A549 treated with AZD9567 at 1 μM for 4 hours (cell line): ENCODE measurements around the gene APOBEC3F. TPM values are rescaled to one million over a fixed set of nuclear protein-coding genes. Genes with fewer than 3 reads are reported as not detected.

ENCODE experiments used
- total RNA-seq: library from RNA; stranded (reverse); fragments of 200-300 nt; extraction: Qiagen RNA extraction; gene quantifications from 5 replicates; pipeline ENCODE4 v1.2.3, GENCODE V29; 2022; ENCODE audit not compliant: insufficient read depth

The APOBEC3F gene
- total RNA-seq: 1.5 to 2.5 TPM (median 2.1 TPM) in 4 of 5 replicates, not detected in the other

DNA sequence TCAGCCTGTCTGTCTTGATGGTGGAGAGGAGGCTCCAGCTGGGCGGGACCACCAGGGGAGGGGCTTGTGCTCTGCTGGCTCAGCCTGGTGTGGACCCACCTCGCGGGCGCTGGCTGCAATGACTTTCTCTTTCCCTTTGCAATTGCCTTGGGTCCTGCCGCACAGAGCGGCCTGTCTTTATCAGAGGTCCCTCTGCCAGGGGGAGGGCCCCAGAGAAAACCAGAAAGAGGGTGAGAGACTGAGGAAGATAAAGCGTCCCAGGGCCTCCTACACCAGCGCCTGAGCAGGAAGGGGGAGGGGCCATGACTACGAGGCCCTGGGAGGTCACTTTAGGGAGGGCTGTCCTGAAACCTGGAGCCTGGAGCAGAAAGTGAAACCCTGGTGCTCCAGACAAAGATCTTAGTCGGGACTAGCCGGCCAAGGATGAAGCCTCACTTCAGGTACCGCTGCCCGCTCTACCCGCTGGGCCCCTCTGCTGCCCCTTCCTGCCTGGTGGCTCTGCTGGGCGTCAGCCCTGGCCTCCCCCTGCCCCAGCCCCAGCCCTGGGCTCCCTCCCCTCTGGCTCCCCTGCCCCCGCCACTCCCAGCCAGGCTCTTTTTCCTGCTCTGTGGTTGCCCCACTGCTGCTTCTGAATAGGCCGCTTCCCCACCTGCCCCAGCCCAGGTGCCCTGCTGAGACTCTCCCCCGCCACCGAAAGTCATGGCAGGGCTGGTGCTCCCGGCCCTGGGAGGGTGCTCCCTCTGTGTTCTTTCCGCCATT lies at the start of gene APOBEC3F:
Gene APOBEC3F (plus strand): TSS at position 327 of the 759 bp plus-strand sequence. CDS start 97 bp downstream, at position 424.

DNA sequence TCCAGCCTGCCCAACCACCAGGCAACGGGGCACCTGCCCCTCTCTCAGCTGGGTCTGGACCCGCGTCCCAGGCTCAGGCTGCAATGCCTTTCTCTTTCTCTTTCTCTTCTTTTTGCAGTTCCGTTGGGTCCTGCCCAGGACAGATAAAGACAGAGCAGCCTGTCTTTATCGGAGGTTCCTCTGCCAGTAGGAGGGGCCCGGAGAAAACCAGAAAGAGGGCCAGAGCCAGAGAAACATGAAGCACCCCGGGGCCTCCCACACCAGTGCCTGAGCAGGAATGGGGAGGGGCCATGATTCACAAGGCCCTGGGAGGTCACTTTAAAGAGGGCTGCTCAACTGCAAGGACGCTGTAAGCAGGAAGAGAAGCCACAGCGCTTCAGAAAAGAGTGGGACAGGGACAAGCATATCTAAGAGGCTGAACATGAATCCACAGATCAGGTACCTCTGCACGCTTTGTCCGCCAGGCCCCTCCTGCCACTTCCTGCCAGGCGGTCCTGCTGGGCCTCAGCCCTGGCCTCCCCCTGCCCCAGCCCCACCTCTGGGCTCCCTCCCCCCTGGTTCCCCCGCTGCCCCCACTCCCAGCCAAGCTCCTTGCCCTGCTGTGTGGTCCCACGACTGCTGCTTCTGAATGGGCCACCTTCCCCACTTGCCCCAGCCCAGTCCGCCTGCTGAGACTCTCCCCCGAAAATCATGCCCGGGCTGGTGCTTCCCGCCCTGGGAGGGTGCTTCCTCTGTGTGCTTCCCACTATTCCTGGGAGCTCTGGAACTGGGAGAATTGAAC lies 26.5 kb upstream of the APOBEC3F start, which contains the start of gene APOBEC3C:
Gene APOBEC3C (plus strand): TSS at position 316 of the 781 bp plus-strand sequence. CDS start 106 bp downstream, at position 422.

DNA sequence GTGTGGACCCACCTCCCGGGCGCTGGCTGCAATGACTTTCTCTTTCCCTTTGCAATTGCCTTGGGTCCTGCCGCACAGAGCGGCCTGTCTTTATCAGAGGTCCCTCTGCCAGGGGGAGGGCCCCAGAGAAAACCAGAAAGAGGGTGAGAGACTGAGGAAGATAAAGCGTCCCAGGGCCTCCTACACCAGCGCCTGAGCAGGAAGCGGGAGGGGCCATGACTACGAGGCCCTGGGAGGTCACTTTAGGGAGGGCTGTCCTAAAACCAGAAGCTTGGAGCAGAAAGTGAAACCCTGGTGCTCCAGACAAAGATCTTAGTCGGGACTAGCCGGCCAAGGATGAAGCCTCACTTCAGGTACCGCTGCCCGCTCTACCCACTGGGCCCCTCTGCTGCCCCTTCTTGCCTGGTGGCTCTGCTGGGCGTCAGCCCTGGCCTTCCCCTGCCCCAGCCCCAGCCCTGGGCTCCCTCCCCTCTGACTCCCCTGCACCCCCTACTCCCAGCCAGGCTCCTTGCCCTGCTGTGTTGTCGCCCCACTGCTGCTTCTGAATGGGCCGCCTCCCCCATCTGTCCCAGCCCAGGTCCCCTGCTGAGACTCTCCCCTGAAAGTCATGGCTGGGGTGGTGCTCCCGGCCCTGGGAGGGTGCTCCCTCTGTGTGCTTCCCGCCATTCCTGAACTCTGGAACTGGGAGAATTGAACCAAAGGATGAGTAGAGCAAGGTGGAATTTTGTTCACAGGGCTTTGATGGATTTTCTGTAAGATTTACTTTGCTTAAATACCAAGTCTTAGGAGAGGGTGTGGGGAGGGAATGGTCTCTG lies 36.6 kb downstream of the APOBEC3F start, which contains the start of gene APOBEC3G:
Gene APOBEC3G (plus strand): TSS at position 250 of the 815 bp plus-strand sequence. CDS start 87 bp downstream, at position 337.

DNA sequence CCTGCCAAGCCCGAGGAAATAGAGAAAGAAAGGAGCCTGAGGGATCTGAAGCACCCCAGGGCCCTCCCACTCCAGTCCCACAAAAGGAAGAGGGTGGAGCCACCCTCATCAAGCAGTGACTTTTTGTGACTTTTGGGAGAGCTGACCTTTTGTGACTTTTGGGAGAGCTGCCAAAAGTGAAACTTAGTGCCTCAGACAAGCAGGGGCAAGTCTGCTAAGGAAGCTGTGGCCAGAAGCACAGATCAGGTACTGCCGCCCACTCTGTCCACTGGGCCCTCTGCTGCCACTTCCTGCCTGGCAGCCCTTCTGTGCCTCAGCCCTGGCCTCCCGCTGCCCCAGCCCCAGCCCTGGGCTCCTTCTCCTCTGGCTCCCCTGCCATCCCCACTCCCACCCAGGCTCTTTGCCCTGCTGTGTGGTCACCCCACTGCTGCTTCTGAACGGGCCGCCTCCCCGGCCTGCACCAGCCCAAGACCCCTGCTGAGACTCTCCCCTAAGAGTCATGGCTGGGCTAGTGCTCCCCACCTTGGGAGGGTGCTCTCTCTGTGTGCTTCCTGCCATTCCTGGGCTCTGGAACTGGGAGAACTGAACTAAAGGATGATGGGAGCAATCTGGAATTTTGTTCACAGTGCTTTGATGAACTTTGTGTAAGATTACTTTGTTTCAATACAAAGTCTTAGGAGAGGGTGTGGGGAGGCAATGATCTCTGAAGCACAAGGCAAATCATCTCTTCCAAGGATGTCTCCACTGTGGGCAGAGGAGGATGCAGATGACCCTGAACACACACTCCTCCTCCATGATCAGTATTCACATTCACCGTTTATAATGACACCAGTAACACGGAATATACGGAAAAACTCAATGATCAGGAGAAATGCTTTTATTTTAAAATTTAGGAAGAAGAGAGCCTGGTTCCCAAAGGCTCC lies 56.7 kb downstream of the APOBEC3F start, which contains the start of gene APOBEC3H:
Gene APOBEC3H (plus strand): TSS at position 147 of the 923 bp plus-strand sequence. CDS start 3,035 bp downstream, outside the sequence.

Other genes with a start within 250 kb of the APOBEC3F start
- gene DNAL4, start 246.7 kb upstream of the APOBEC3F start, total RNA-seq: 6.8 to 11.5 TPM (median 10.6 TPM) in 5 replicates
- 9.4 to 11.4 TPM (median 10.5 TPM) in 5 replicates for gene NPTXR, start 196.8 kb upstream of the APOBEC3F start, total RNA-seq
- 27.5 to 30.3 TPM (median 28.6 TPM) in 5 replicates for gene CBX6, start 168.6 kb upstream of the APOBEC3F start, total RNA-seq
- 0.06 TPM in 1 of 5 replicates, not detected in the others for gene APOBEC3A, start 83.3 kb upstream of the APOBEC3F start, total RNA-seq
- 24.7 to 30.0 TPM (median 26.3 TPM) in 5 replicates for gene APOBEC3B, start 58.5 kb upstream of the APOBEC3F start, total RNA-seq
- 23.9 to 33.0 TPM (median 24.2 TPM) in 5 replicates for gene APOBEC3C, start 26.6 kb upstream of the APOBEC3F start, total RNA-seq
- 0.20 to 0.48 TPM (median 0.38 TPM) in 4 of 5 replicates, not detected in the other for gene APOBEC3D, start 19.7 kb upstream of the APOBEC3F start, total RNA-seq
- gene APOBEC3G, start 36.4 kb downstream of the APOBEC3F start, total RNA-seq: 0.06 to 0.08 TPM (median 0.08 TPM) in 3 of 5 replicates, not detected in the others
- gene APOBEC3H, start 56.4 kb downstream of the APOBEC3F start, total RNA-seq: 0.19 to 0.45 TPM (median 0.31 TPM) in 4 of 5 replicates, not detected in the other
- gene CBX7, start 111.8 kb downstream of the APOBEC3F start, total RNA-seq: 0.78 to 1.3 TPM (median 1.1 TPM) in 5 replicates
- gene PDGFB, start 204.1 kb downstream of the APOBEC3F start, total RNA-seq: 0.56 to 3.6 TPM (median 2.3 TPM) in 5 replicates